ENCODE measurements around the gene SLIT3. TPM values are rescaled to one million over a fixed set of nuclear protein-coding genes. Genes with fewer than 3 reads are reported as not detected.

The SLIT3 gene
- total and polyA plus RNA-seq, 9 of the 15 experiments (the other 6 are each of a cell fraction or from before 2014, with no cell fraction given) = 0.01 to 0.04 TPM; not detected in 7

DNA sequence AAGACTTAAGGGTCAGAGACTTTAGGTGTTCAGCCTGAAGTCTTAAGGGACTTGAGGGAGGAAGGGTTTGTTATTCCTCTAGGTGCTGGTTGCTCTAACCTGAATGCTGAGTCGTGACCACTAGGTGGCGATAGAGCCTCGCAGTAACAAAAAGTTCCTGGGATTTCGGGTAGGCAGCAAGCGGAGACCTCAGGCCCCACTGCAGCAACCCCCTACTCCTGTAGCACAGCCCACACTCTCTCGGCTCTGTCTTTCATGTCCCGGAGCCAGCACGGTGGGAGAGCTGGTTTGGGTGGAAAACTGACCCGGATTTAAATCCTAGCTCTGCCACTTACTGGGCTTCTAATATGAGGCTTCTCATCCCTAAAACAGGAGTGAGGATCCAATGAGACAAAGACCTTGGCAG lies 621.4 kb downstream of the SLIT3 start (continued):
- TF ChIP-seq, protein P1, sequence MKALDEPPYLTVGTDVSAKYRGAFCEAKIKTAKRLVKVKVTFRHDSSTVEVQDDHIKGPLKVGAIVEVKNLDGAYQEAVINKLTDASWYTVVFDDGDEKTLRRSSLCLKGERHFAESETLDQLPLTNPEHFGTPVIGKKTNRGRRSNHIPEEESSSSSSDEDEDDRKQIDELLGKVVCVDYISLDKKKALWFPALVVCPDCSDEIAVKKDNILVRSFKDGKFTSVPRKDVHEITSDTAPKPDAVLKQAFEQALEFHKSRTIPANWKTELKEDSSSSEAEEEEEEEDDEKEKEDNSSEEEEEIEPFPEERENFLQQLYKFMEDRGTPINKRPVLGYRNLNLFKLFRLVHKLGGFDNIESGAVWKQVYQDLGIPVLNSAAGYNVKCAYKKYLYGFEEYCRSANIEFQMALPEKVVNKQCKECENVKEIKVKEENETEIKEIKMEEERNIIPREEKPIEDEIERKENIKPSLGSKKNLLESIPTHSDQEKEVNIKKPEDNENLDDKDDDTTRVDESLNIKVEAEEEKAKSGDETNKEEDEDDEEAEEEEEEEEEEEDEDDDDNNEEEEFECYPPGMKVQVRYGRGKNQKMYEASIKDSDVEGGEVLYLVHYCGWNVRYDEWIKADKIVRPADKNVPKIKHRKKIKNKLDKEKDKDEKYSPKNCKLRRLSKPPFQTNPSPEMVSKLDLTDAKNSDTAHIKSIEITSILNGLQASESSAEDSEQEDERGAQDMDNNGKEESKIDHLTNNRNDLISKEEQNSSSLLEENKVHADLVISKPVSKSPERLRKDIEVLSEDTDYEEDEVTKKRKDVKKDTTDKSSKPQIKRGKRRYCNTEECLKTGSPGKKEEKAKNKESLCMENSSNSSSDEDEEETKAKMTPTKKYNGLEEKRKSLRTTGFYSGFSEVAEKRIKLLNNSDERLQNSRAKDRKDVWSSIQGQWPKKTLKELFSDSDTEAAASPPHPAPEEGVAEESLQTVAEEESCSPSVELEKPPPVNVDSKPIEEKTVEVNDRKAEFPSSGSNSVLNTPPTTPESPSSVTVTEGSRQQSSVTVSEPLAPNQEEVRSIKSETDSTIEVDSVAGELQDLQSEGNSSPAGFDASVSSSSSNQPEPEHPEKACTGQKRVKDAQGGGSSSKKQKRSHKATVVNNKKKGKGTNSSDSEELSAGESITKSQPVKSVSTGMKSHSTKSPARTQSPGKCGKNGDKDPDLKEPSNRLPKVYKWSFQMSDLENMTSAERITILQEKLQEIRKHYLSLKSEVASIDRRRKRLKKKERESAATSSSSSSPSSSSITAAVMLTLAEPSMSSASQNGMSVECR (CRISPR knock-in tag; IDR thresholded peaks at IDR 0.05) = no peak
- TF ChIP-seq LEF1 (IDR thresholded peaks at IDR 0.05) (no peak), FOS (IDR thresholded peaks at IDR 0.05; ENCODE audit: extremely low read depth, insufficient read length) (no peak), GABPB2 (CRISPR knock-in tag; conservative IDR thresholded peaks at IDR 0.05) (no peak), HMGN3 (IDR thresholded peaks at IDR 0.05; ENCODE audit: borderline replicate concordance, extremely low read depth, insufficient read length, low read depth, low read length) (no peak), IFI16 (CRISPR knock-in tag; IDR thresholded peaks at IDR 0.05) (no peak), CC2D1A (IDR thresholded peaks at IDR 0.05) (no peak), RB1 (IDR thresholded peaks at IDR 0.05; ENCODE audit: low read depth) (peak; percentile 49; the same call in 1 of the 2 replicates)
- TF ChIP-seq, protein P2, sequence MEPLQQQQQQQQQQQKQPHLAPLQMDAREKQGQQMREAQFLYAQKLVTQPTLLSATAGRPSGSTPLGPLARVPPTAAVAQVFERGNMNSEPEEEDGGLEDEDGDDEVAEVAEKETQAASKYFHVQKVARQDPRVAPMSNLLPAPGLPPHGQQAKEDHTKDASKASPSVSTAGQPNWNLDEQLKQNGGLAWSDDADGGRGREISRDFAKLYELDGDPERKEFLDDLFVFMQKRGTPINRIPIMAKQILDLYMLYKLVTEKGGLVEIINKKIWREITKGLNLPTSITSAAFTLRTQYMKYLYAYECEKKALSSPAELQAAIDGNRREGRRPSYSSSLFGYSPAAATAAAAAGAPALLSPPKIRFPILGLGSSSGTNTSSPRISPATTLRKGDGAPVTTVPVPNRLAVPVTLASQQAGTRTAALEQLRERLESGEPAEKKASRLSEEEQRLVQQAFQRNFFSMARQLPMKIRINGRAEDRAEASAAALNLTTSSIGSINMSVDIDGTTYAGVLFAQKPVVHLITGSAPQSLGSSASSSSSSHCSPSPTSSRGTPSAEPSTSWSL (CRISPR knock-in tag; IDR thresholded peaks at IDR 0.05; ENCODE audit: borderline replicate concordance) = no peak
- TF ChIP-seq, protein P3, sequence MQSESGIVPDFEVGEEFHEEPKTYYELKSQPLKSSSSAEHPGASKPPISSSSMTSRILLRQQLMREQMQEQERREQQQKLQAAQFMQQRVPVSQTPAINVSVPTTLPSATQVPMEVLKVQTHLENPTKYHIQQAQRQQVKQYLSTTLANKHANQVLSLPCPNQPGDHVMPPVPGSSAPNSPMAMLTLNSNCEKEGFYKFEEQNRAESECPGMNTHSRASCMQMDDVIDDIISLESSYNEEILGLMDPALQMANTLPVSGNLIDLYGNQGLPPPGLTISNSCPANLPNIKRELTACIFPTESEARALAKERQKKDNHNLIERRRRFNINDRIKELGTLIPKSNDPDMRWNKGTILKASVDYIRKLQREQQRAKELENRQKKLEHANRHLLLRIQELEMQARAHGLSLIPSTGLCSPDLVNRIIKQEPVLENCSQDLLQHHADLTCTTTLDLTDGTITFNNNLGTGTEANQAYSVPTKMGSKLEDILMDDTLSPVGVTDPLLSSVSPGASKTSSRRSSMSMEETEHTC (IDR thresholded peaks at IDR 0.05) = no peak
